Breast epithelium (tissue), 3 donors: ENCODE data around the gene IL22.

Experiments used
- CTCF ChIP-seq, 3 donors: fragments of 450-650 bp; IDR thresholded peaks; one replicate each; pipeline ENCODE4 v1.5.1; 2016 to 2017; ENCODE audit warnings: antibody characterized with exemption in 3 of 3, mild to moderate bottlenecking in 3 of 3, moderate library complexity in 3 of 3
- POLR2A ChIP-seq: fragments of 450-650 bp; IDR thresholded peaks from one replicate; pipeline ENCODE4 v1.6.1; 2016; ENCODE audit warnings: antibody characterized with exemption, mild to moderate bottlenecking, moderate library complexity

- TF ChIP-seq CTCF (IDR thresholded peaks at IDR 0.05) (no peak), POLR2A (no peak)
Measured at GRCh38 chr12:68269779-68270178, 16.4 kb upstream of the IL22 start.
